NCI-H774 (cell line): Measurements from ENCODE around the gene FGF7.
"Not testable (repeated sequence)": the region's sequence is repeated elsewhere in the genome, so short reads cannot be mapped to it uniquely, and the experiment has no call there.

Experiments used
- DNase-seq: peaks from one replicate; lab custom pipeline; 2025; lab: John Stamatoyannopoulos, UW

Gene FGF7

GRCh38 chr15:49439678-49440395 lies 16.8 kb downstream of the FGF7 start:
- DNase-seq: no peak

- DNase-seq: no peak
These were observed 18.3 kb downstream of the FGF7 start for GRCh38 chr15:49441356-49441755.

- DNase-seq: no peak
These were observed 18.8 kb downstream of the FGF7 start for GRCh38 chr15:49441816-49442215.

- DNase-seq: no peak
These were observed 29.6 kb downstream of the FGF7 start for GRCh38 chr15:49452595-49452994.

- DNase-seq: no peak
These were observed 33.1 kb downstream of the FGF7 start for GRCh38 chr15:49456166-49456565.

GRCh38 chr15:49458145-49458544 lies 35.1 kb downstream of the FGF7 start:
- no peak for DNase-seq

GRCh38 chr15:49460411-49460941 lies 37.4 kb downstream of the FGF7 start:
- no peak for DNase-seq

- no peak for DNase-seq
These were observed 39.3 kb downstream of the FGF7 start for GRCh38 chr15:49462232-49462844.

GRCh38 chr15:49464522-49464921 lies 41.5 kb downstream of the FGF7 start:
- DNase-seq: no peak

GRCh38 chr15:49466119-49466518 lies 43.1 kb downstream of the FGF7 start:
- no peak for DNase-seq

- DNase-seq: no peak
These were observed 44.9 kb downstream of the FGF7 start for GRCh38 chr15:49467746-49468480.

GRCh38 chr15:49468481-49468839 lies 45.4 kb downstream of the FGF7 start:
- DNase-seq: no peak

- DNase-seq: not testable (repeated sequence)
These were observed 48.2 kb downstream of the FGF7 start for GRCh38 chr15:49471248-49471647.

GRCh38 chr15:49471733-49472132 lies 48.7 kb downstream of the FGF7 start:
- no peak for DNase-seq

GRCh38 chr15:49472338-49472737 lies 49.3 kb downstream of the FGF7 start:
- DNase-seq: no peak

GRCh38 chr15:49473031-49473430 lies 50.0 kb downstream of the FGF7 start:
- no peak for DNase-seq

GRCh38 chr15:49478021-49478420 lies 55.0 kb downstream of the FGF7 start:
- DNase-seq: not testable (repeated sequence)

- not testable (repeated sequence) for DNase-seq
These were observed 55.9 kb downstream of the FGF7 start for GRCh38 chr15:49478982-49479381.

GRCh38 chr15:49485401-49485800 lies 62.4 kb downstream of the FGF7 start:
- not testable (repeated sequence) for DNase-seq

GRCh38 chr15:49490966-49491365 lies 67.9 kb downstream of the FGF7 start:
- no peak for DNase-seq

GRCh38 chr15:49492151-49492550 lies 69.1 kb downstream of the FGF7 start:
- no peak for DNase-seq

GRCh38 chr15:49492830-49493229 lies 69.8 kb downstream of the FGF7 start:
- no peak for DNase-seq

GRCh38 chr15:49494842-49495241 lies 71.8 kb downstream of the FGF7 start:
- DNase-seq: no peak
